H1 (cell line): ENCODE data around the gene FNIP2.

ENCODE experiments used
- CTCF ChIP-seq, 3 experiments: IDR thresholded peaks; 1 replicate in 2 of 3; 2 replicates in 1 of 3; pipeline versions ENCODE4 v1.5.1 to v1.6.1; 2011; ENCODE audit warnings: low read length in 3 of 3, mild to moderate bottlenecking in 3 of 3, inconsistent platforms in 2 of 3, low read depth in 1 of 3, moderate library complexity in 1 of 3; ENCODE audit not compliant: insufficient read depth in 1 of 3; ENCODE audit errors: control extremely low read depth in 1 of 3
- EGR1 ChIP-seq: IDR thresholded peaks from 2 replicates; pipeline ENCODE4 v1.6.1; 2011; ENCODE audit warnings: low read depth, low read length, borderline replicate concordance
- EZH2 ChIP-seq: fragments of 200-600 bp; sonication (generic); IDR thresholded peaks from 2 replicates; pipeline ENCODE4 v1.7.1; 2012; ENCODE audit warnings: low read depth, mild to moderate bottlenecking, moderate library complexity, low read length, inconsistent platforms; ENCODE audit not compliant: severe bottlenecking
- JUN ChIP-seq: IDR thresholded peaks from 2 replicates; pipeline ENCODE4 v1.6.1; 2011; ENCODE audit warnings: low read depth, mild to moderate bottlenecking, improper control_type of control experiment, low read length
- POLR2A ChIP-seq, 2 experiments: IDR thresholded peaks; 1 replicate in 1 of 2; 2 replicates in 1 of 2; pipeline ENCODE4 v1.6.1; 2011; ENCODE audit warnings: low read depth in 2 of 2, low read length in 2 of 2, mild to moderate bottlenecking in 2 of 2; ENCODE audit errors: control extremely low read depth in 1 of 2
- POLR2AphosphoS5 ChIP-seq: IDR thresholded peaks from 2 replicates; pipeline ENCODE4 v1.6.1; 2011; ENCODE audit warnings: low read depth, low read length
- RNF2 ChIP-seq: fragments of 200-900, 300-1000 bp; sonication (generic); IDR thresholded peaks from 2 replicates; pipeline ENCODE4 v1.7.1; 2016; ENCODE audit warnings: borderline replicate concordance, low read depth, mild to moderate bottlenecking, antibody characterized with exemption, low read length; ENCODE audit not compliant: poor library complexity, severe bottlenecking; ENCODE audit errors: missing control alignments
- SP1 ChIP-seq: IDR thresholded peaks from 2 replicates; pipeline ENCODE4 v1.6.1; 2011; ENCODE audit warnings: low read depth, low read length
- YY1 ChIP-seq: IDR thresholded peaks from 2 replicates; pipeline ENCODE4 v1.6.1; 2011; ENCODE audit warnings: low read depth, mild to moderate bottlenecking, low read length

- TF ChIP-seq CTCF (IDR thresholded peaks at IDR 0.05; ENCODE audit: control extremely low read depth in 1 of 3, insufficient read depth in 1 of 3, low read depth in 1 of 3, low read length in 3 of 3) (no peak), EZH2 (no peak), SP1 (no peak), POLR2A (IDR thresholded peaks at IDR 0.05; ENCODE audit: control extremely low read depth in 1 of 2, low read depth in 2 of 2, low read length in 2 of 2) (no peak), RNF2 (no peak), JUN (no peak), POLR2AphosphoS5 (no peak), EGR1 (no peak), YY1 (no peak)
Observed at GRCh38 chr4:158786121-158786601, 17.3 kb downstream of the FNIP2 start.
